A549 treated with CORT108297 at 1 μM for 4 hours (cell line): ENCODE measurements around the gene MTRF1. TPM values are rescaled to one million over a fixed set of nuclear protein-coding genes. Genes with fewer than 3 reads are reported as not detected.

Source experiments
- total RNA-seq: library from RNA; stranded (reverse); fragments of 200-300 nt; extraction: Qiagen RNA extraction; gene quantifications from 5 replicates; pipeline ENCODE4 v1.2.3, GENCODE V29; 2022

Gene MTRF1
- total RNA-seq = 5.3 to 6.0 TPM (median 5.9 TPM) in 5 replicates

DNA sequence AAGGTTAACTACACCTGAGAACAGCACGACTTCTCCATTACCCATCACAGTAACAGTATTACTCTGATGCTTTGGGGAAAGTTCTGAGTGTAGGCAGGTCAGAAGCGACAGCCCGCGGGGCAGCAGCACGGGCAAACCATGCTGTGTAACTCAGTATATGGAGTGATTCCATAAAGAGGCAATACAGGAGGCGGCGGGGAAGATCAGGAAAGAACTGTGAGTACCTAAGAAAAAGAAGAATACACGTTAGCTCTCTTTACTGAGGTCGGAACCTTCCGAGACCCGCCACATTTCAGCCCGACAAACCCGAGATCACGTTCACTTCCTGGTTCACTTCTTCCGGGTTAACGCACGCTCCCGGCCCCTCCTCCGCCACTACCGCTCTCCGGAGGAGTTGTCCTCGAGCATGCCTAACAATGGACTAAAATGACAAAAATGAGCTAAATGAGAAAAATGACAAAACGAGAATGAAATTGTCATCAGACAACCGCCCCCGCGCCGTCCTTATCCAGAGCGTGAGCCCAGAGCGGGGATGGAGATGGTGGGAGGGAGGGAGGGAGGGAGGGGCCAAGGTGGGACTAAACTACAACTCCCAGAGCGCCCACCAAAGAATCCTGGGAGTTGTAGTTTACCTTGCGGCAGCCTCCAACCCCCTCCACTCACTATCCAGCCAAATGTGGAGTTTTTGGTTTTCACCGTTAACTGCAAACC lies at the start of gene MTRF1:
Gene MTRF1, minus strand, starts transcription at position 316 of the 711 bp plus-strand sequence. CDS start 2,669 bp downstream, outside the sequence.

DNA sequence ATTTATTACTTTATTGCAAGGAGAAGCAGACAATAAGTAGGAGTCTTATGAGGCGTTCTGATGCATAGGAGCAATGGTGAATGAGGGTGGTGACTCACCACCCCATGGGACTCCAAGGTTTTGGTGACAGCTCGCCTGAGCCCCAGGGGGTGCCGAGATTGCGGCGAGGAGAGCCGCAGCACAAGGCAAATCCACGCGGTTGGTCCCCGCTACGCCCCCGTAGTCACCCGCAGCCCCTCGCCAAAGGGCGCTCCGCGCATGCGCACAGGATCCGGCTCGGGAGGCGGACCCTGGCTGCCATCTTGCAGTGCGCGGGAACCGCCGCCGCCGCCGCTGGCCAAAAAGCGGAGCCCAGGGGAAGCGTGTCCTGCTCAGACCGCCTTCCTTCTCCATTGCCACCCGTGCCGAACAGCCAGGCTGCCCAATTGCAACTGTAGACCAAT lies 47.6 kb upstream of the MTRF1 start, which contains the start of gene NAA16:
Gene NAA16, plus strand, starts transcription at position 305 of the 443 bp plus-strand sequence. CDS start 262 bp downstream, outside the sequence.

DNA sequence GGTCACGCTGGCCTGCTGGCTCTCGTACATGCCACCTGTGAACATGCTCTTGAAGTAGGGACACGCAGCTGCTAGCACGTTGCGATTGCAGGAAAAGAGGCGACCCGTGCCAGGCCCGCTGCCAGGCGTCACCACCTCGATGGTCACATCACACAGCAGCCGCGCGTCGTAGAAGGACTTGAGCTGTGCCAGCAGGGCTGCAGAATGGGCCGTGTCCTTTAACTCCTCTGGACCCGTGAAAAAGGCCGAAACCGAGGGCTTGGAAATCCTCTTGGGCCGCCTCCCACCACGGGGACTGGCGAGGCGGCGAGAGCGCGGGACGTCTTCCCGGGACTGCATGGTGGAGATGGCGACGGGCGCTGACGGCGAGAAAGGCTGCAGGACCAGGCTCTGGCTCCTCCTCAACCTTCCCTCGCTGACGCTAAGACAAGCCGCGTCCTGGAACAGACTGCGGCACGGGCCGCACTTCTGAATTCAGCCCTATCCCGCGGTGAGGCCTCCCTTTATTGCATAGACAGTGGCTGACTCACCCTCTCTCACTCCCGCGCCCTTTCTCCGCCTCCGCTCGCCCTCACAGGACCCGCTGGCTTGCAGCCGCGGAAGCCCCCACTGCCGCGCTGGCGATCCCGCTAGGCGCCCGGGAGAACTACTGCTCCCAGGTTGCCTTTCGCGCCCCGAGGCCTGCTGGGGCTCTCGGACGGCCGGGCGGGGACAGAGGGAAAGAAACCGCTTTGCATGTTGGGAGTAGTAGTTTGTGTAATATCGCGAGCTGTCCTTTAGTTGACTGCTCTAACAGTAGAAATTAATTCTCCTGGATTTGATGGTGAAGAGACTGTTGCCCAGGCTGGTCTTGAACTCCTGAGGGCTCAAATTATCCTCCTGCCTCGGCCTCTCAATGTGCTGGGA lies 69.2 kb downstream of the MTRF1 start, which contains the start of gene KBTBD7:
Gene KBTBD7, minus strand, starts transcription at position 651 of the 906 bp plus-strand sequence. Its CDS starts 312 bp downstream, at position 339.

Other genes with a start within 250 kb of the MTRF1 start
- 22.5 to 30.4 TPM (median 26.8 TPM) in 5 replicates for gene ELF1, start 244.3 kb downstream of the MTRF1 start, total RNA-seq
- 6.9 to 9.6 TPM (median 7.3 TPM) in 5 replicates for gene WBP4, start 202.1 kb downstream of the MTRF1 start, total RNA-seq
- 4.6 to 5.9 TPM (median 5.3 TPM) in 5 replicates for gene KBTBD6, start 130.8 kb downstream of the MTRF1 start, total RNA-seq
- gene KBTBD7, start 69.0 kb downstream of the MTRF1 start, total RNA-seq = 2.1 to 2.7 TPM (median 2.5 TPM) in 5 replicates
- gene NAA16, start 47.7 kb upstream of the MTRF1 start, total RNA-seq = 7.5 to 9.1 TPM (median 8.1 TPM) in 5 replicates
- 0.57 to 1.9 TPM (median 1.5 TPM) in 5 replicates for gene RGCC, start 194.0 kb upstream of the MTRF1 start, total RNA-seq